GM15510 (cell line): ENCODE measurements around the gene SLC17A8.

ENCODE experiments used
- POLR2A ChIP-seq: IDR thresholded peaks from 3 replicates; pipeline ENCODE4 v1.6.1; 2011; ENCODE audit warnings: borderline replicate concordance; ENCODE audit not compliant: insufficient read length; ENCODE audit errors: extremely low read depth

SLC17A8 gene

DNA sequence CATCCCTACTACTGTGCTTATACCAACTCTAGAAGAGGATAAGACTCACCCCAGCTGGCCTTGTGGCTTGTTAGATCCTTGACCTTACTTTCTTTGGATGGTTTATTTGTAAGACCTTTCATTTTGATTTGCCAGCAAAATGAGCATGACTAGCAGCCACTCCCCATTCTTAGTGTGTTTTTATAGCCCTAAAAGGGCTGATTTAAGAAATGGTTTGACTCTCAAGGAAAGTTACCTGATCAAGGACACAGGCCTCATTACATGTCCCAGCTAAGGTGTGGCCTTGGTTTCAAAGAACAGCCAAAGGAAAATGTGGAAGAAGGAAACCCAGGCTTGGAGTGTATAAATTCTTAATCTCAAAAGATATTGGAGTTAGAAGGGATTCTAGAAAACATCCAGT lies 41.4 kb downstream of the SLC17A8 start:
- no peak for TF ChIP-seq POLR2A

DNA sequence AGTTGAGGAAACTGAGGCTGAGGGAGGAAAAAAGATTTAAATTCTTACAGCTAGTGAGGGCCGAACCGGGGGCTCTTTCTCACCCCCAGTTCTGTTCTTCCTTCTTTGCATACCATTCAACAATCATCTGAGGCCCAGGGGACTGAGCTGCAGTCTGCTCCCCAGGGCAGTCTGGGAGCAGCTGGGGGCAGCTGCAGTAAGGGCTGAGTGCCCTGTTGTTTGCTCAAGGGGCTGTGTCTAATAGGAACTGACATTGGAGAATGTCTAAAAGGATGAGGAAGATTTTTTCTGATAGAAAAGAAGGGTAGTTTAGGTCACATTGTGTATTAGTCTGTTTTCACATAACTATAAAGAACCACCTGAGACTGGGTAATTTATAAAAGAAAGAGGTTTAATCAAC lies 42.2 kb downstream of the SLC17A8 start:
- no peak for TF ChIP-seq POLR2A

DNA sequence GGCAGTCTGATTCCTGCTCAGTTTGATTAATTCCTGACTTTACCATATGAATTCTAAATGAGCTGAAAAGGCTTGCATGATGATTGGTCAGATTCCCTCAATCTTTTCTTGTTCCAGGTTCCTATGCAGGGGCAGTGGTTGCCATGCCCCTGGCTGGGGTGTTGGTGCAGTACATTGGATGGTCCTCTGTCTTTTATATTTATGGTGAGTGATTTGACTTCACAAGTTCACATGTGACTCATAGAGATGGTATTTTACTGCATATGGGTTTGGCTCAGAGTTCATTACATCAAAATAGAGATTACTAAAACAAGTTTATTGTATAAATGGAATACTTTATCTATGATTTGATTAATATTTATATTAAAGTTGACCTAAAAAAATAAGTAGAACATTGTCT lies 44.8 kb downstream of the SLC17A8 start:
- TF ChIP-seq POLR2A, result no peak

DNA sequence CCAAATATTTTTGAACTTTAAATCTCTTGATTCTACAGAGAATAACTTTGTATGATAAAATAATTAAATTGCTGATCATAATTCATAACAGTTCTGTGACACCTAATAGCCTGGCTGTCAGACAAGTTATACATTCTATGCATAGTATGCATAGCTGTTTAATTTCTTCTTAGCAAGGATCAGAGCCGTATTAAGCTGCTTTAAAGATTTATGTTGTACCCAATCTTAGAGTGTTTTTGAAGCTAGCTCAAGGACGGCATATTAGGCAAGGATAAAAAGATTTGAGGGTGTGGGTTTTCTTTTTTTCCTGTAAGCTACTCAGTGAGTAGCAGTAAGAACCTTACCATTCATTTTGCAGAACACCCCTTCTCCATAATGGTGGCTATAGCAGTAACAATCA lies 45.9 kb downstream of the SLC17A8 start:
- no peak for TF ChIP-seq POLR2A

DNA sequence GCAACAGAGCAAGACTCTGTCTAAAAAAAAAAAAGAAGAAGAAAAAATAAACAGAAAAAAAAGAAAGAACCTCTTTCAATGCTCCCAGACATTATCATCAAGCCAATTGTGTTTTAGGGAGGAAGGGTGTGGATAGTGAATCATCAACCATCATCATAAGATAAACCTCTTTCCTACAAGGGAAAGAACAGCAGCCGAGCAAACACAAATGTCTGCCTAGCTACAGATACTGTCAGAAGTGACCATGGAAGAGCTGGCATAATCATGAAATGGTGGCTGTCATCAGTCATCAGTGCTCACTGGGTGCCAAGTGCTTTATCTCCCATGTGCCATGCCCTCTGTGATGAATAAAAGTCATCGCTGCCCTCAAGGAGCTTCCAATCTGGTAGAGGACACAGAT lies 46.6 kb downstream of the SLC17A8 start:
- TF ChIP-seq POLR2A, result no peak

DNA sequence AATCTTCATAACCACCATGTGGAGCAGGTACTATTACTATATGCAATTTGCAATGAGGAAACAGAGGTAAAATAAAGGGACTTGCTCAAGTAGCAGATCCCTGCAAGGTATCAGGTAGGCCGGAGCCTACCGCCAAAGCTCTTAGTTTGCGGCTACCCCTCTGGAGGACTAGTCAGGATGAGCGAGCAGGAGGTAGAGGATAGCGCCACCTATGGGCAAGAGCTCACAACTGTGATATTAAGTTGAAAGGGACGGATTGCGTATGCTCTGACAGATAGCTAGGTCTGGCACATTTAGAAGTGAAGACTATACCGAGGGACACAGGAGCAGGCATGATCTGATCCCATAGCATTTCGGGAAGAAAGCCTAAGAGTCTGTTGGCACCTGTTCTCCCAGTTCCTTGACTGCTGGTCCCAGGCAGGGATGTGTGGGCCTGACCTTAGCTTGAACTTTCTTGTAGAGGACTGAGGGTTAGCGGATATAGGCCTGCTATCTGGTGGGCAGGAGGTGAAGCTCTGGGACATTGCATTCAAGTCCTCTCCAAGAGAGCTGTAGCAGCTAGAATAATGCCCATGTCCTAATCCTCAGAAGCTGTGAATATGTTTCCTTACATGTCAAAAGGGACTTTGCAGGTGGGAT lies 48.0 kb downstream of the SLC17A8 start:
- no peak for TF ChIP-seq POLR2A

DNA sequence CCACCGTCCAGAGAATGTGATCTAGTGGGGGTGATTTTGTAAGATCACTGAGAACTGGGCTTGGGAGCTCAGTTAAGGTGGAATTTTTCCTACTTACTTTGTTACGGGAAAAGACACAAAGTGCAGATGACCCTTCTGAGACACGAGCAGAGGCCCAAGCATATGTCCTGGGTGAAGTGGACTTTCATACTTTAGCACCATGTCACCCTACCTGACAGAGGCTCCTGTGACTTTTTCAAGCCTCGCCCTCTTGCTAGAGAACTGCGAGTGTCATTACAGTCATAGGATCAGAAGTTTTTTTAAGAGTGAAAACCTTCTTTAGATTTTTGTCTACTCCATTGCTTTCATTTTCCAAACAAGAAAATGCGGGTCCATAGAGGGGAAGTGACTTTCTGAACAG lies 56.1 kb downstream of the SLC17A8 start:
- TF ChIP-seq POLR2A, result no peak

DNA sequence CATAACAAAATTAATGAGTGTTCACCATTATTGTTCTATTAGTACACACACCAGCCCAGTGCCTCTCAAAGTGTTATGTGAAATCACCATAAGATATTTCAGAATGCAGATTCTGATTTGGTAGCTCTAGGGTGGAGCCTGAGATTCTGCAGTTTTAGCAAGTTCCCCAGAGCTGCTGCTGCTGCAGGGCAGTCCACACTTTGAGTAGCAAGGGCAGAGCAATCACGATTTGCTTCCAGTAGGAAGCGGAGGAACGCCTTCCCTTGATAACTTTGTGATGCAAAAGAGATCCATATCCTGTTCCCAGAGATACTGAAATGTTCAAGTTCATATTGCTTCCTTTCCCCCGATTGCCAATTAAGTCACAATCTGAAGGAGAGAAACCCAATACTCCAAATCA lies 57.9 kb downstream of the SLC17A8 start:
- TF ChIP-seq POLR2A, result no peak

DNA sequence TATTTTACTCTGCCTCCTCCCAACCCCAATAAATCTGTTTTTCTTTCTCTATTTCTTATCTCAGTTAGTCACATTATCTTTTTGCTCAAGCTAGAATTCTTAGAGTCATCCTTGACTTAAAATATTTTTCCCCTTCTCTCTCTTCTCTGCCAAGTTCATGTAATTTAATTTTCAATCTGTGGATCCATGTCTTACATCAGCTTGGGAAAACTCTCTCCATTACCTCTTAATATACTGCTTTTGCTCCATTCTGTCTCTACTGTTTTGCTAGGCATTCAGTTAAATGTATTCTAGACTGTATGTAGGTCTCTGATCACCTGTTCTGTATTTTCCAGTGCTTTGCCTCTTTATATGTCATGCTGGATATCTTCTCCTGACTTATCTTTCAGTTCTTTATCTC lies 65.8 kb downstream of the SLC17A8 start:
- no peak for TF ChIP-seq POLR2A

DNA sequence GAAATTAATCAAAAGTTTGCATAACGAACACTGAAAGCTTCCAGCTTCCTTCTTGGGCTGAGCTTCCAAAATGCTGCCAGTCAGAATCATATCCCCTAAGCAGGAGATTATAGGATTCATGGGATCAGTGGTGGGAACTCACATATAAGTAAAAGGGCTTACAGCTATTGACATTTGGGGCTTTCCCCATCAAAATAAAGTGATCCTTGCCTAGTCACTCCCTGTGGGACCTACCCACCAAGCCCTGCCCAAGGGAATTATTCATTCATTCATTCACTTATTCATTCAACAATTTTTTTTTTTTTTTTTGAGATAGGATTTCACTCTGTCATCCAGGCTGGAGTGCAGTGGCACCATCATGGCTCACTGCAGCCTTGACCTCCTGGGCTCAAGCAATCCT lies 69.3 kb downstream of the SLC17A8 start:
- TF ChIP-seq POLR2A, result no peak

DNA sequence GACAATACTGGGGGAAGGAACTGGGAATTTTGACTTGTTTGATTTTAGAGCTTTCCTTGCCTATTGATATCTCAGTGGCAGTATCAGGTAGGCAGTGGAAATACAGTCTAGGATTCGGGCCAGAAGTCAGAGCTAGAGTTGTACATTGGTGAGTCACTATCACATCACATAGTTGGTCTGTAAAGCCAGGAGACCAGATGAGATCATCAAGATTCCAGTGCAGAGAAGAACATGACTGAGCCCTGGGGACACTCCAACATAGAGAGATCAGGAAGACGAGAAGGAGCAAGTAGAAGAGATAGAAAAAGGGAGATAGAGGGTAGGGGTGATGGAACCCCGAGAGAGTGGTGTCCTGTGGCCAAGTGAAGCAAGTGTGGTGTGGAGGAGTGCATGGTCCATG lies 70.2 kb downstream of the SLC17A8 start:
- no peak for TF ChIP-seq POLR2A

DNA sequence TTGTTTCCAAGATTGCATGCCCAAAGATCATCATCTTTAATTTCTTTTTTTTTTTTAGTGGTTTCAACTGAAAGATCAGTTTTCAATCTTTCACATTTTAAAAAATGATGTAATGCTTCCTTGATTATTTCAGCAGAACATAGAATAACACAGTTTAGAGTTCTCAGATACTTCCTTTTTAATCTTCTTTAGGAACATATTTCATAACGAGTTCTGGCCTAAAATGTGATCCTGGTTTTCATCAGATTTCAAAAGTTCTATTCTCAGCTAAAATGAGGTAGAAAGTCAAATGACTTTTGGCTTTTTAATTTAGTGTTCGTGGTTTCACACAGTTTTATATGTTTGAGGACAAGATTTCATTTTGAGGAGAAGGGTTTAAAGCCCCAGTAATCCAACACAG lies 76.8 kb downstream of the SLC17A8 start:
- TF ChIP-seq POLR2A, result no peak

DNA sequence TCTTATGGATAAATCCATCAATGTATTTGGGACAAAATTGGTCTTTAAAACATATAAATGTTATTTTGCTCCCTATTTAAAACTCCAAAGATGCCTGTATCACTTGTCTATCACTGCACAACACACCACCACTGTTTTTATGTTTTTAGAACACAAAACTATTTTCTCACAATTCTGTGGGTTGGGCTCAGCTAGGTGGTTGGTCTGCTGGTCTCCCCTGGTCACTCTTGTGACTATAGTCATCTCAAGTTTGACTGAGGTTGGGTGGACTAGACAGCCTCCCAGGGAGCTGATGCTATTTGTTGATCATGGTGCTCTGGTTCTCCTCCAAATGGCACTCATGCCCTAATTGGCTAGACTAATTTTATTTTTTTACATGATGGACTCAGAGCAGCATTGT lies 77.3 kb downstream of the SLC17A8 start:
- no peak for TF ChIP-seq POLR2A

DNA sequence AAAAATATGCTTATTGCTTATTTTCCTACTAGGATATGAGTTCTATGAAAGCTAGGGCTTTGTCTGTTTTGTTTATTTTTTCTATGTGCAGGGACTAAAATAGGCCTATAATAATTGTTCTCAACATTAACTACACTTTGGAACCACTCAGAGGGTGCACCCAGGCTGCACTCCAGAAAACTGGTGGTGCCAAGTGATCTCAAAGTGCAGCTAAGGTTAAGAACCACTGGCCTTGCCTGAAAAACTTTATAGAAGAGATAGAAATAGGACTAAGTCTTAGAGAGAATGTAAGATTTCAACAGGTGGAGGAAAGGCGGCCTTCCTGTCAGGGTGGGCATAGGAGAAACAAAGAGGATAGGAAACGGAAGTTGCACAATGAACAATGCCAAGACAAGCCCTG lies 79.1 kb downstream of the SLC17A8 start:
- no peak for TF ChIP-seq POLR2A

DNA sequence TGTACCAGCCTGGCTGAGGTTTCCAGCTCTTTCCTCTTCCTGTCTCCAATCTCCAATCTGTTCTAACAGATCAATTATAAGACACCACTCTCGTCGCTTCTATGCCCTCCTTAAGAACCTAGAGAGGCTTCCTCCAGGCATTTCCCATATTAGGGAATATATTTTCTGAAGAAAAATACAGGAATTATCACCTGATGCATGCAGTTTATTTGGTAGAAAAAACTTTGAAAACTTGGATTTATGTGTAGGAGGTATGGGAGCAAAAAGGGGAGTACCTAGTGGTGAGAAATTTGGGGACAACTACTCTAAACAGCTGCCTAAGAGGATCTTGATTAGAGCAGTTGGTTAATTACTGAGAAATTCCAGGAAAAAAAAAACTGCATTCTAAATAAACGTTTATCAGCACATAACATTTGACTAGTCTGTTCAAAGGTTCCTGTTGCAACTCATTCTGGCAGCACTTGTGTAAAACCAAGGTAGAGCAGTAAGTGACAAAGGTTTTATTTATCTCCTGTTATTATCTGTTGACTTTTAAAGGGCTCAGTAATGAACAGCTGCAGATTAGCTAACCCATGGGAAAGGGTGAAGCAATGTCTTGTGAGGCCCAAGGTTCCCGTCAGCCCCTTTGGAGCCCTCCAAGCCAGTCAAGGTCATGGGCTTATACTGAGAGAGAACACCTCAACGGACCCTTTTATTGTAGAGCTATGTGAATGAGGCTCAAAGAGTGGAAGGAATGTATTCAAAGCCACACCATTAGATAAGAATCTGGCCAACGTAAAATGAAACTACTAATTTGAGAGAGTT lies 80.4 kb downstream of the SLC17A8 start:
- TF ChIP-seq POLR2A, result no peak

DNA sequence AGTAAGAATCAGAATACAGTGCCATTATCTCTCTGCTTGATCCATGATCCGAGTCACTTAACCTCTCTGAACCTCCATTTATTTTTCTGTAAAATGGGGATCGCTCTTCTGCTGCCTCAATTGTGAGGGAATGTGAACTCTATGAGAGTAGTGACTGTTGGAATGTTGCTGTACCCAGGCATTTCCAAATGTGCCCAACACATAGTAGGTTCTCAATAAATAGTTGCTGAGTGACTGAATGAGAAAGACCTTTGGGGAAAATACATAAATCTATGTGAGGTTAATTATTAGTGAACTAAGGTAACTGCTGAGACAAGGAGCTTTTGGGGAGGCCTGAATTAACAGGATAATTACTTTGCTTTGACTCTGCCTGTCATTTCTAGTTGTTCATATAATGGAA lies 82.9 kb downstream of the SLC17A8 start:
- TF ChIP-seq POLR2A, result no peak
